ENCODE data around the gene PTPRN2. TPM values are rescaled to one million over a fixed set of nuclear protein-coding genes. Genes with fewer than 3 reads are reported as not detected.

The PTPRN2 gene
- polyA plus RNA-seq, 1 of the 3 experiments (the other 2 are of a cell fraction) = 4.0 TPM

DNA sequence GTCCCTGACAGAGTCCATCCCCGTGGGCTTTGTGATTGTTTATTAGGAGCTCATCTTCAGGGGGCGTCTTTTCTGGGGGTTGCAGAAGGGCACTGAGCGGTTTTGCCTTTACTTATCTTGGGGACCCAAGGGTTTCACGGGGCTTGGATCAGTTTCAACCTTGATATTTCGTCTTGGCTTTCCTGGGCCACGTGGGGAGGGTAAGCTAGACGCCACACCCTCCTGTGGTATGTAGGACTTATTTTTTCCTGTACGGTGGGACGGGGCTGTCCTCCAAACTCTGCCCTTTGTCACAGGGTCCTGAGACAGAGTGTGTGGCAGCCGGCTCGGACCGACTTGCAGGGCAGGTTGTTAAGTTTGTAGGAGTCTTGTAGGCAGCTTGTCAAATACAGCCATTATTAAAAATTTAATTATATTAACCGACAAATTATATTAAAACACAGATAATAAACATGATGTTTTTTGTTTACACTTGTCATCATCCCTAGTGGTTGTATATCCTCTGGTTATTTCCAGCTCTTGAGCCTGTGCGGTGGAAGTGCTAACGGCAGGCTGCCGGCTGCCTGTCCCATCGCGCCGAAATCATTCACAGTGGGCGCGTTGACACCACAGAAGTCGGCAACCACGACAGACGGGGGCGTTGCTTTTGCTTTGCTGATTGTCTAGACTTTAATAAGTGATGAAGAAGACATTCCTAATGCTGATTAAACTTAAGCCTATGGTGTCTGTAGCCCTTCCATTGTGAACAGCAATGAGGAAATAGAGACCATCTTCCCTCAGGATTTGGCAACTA is 1057.7 kb downstream of the PTPRN2 start:
- no peaks in the 10 kb centered on the region for H4K20me1 ChIP-seq (ENCODE audit: insufficient read depth)
- no peaks in the 10 kb centered on the region for H3F3A ChIP-seq (replicated peaks; ENCODE audit: insufficient read depth)
- H3K79me2 ChIP-seq (ENCODE audit: insufficient read depth) = no peaks in the 10 kb centered on the region
- H3K4me2 ChIP-seq = no peak overlapping the region
- 55% methylated on average over 25 of the region's 25 CpGs for WGBS (ENCODE audit: low lambda C conversion rate)
- H3K36me3 ChIP-seq (replicated peaks in 1 of 2; ENCODE audit: control insufficient read depth in 1 of 2, insufficient read depth in 2 of 2, low read length in 1 of 2) = no peaks in the 10 kb centered on the region
- H2AFZ ChIP-seq (ENCODE audit: low read depth) = no peak overlapping the region
- ChIA-PET CTCF (interaction anchor here (1.2 to 1.5 kb wide), 3 partner anchors 8 to 97 kb away, joined by 3 read pairs; no protein-coding TSS in a partner anchor), POLR2A (no interaction called here)
- peaks cover 6% of the 10 kb centered on the region; the same call in 1 of the 2 replicates for H3K9me3 ChIP-seq
- H3K27ac ChIP-seq (ENCODE audit: low read depth in 2 of 2, low read length in 1 of 2) = no peak overlapping the region
- H3K27me3 ChIP-seq (ENCODE audit: insufficient read depth) = no peaks in the 10 kb centered on the region
- no peak for DNase-seq
- no peak for TF ChIP-seq YY1 (IDR thresholded peaks at IDR 0.05; ENCODE audit: low read depth)
- TF ChIP-seq, protein P1, sequence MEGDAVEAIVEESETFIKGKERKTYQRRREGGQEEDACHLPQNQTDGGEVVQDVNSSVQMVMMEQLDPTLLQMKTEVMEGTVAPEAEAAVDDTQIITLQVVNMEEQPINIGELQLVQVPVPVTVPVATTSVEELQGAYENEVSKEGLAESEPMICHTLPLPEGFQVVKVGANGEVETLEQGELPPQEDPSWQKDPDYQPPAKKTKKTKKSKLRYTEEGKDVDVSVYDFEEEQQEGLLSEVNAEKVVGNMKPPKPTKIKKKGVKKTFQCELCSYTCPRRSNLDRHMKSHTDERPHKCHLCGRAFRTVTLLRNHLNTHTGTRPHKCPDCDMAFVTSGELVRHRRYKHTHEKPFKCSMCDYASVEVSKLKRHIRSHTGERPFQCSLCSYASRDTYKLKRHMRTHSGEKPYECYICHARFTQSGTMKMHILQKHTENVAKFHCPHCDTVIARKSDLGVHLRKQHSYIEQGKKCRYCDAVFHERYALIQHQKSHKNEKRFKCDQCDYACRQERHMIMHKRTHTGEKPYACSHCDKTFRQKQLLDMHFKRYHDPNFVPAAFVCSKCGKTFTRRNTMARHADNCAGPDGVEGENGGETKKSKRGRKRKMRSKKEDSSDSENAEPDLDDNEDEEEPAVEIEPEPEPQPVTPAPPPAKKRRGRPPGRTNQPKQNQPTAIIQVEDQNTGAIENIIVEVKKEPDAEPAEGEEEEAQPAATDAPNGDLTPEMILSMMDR (IDR thresholded peaks at IDR 0.05) = no peak
- TF ChIP-seq TCF12 (IDR thresholded peaks at IDR 0.05) = no peak
- TF ChIP-seq, protein P2, sequence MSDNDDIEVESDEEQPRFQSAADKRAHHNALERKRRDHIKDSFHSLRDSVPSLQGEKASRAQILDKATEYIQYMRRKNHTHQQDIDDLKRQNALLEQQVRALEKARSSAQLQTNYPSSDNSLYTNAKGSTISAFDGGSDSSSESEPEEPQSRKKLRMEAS (IDR thresholded peaks at IDR 0.05; ENCODE audit: low read depth) = no peak
- TF ChIP-seq, protein P3, sequence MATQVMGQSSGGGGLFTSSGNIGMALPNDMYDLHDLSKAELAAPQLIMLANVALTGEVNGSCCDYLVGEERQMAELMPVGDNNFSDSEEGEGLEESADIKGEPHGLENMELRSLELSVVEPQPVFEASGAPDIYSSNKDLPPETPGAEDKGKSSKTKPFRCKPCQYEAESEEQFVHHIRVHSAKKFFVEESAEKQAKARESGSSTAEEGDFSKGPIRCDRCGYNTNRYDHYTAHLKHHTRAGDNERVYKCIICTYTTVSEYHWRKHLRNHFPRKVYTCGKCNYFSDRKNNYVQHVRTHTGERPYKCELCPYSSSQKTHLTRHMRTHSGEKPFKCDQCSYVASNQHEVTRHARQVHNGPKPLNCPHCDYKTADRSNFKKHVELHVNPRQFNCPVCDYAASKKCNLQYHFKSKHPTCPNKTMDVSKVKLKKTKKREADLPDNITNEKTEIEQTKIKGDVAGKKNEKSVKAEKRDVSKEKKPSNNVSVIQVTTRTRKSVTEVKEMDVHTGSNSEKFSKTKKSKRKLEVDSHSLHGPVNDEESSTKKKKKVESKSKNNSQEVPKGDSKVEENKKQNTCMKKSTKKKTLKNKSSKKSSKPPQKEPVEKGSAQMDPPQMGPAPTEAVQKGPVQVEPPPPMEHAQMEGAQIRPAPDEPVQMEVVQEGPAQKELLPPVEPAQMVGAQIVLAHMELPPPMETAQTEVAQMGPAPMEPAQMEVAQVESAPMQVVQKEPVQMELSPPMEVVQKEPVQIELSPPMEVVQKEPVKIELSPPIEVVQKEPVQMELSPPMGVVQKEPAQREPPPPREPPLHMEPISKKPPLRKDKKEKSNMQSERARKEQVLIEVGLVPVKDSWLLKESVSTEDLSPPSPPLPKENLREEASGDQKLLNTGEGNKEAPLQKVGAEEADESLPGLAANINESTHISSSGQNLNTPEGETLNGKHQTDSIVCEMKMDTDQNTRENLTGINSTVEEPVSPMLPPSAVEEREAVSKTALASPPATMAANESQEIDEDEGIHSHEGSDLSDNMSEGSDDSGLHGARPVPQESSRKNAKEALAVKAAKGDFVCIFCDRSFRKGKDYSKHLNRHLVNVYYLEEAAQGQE (IDR thresholded peaks at IDR 0.05; ENCODE audit: low read depth, low read length) = no peak
- no peak for TF ChIP-seq SIN3A (IDR thresholded peaks at IDR 0.05; ENCODE audit: borderline replicate concordance, low read depth, low read length)
- no peaks in the 10 kb centered on the region for H3K4me1 ChIP-seq (ENCODE audit: control insufficient read depth in 1 of 2, insufficient read depth in 2 of 2, low read depth in 1 of 2, low read length in 1 of 2)
- no peak overlapping the region for H3K9ac ChIP-seq
- no peaks in the 10 kb centered on the region for H3K9me2 ChIP-seq
- no peak overlapping the region for H3K4me3 ChIP-seq (ENCODE audit: low read depth in 2 of 2, low read length in 1 of 2)

DNA sequence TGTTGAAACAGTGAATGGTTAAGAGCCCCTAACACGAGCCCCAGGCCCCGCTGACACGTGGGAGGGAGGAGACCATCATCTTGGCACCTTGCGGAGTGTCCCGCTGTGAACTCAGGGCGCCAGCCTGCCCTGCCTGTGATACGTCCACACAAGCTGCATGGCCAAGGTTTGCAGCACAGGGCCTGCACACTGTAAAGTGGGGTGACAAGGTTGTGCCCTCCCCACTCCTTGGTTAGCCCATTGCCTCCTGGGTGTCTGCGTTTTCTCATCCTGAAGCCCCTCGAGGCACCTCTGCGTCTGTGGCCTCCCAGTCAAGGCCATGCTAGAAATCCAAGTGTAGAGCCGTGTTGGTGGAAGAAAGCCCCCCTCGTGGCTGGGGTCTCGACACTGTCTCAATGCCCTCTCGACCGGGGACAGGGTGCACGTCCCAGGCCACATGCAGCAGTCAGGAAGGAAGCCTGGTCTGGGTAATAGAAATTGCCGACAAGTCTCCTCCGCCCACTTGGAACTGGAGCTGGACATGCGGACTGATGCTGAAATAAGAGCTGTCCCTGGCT is 1058.8 kb downstream of the PTPRN2 start:
- H3K4me1 ChIP-seq (ENCODE audit: control insufficient read depth in 1 of 2, insufficient read depth in 2 of 2, low read depth in 1 of 2, low read length in 1 of 2) = no peaks in the 10 kb centered on the region
- no peak overlapping the region for H3K9ac ChIP-seq
- 44% methylated on average over 18 of the region's 19 CpGs for WGBS (ENCODE audit: low lambda C conversion rate)
- TF ChIP-seq FOSL2 (IDR thresholded peaks at IDR 0.05; ENCODE audit: borderline replicate concordance, low read depth) = no peak
- TF ChIP-seq, protein P2 (IDR thresholded peaks at IDR 0.05; ENCODE audit: low read depth) = no peak
- TF ChIP-seq, protein P4, sequence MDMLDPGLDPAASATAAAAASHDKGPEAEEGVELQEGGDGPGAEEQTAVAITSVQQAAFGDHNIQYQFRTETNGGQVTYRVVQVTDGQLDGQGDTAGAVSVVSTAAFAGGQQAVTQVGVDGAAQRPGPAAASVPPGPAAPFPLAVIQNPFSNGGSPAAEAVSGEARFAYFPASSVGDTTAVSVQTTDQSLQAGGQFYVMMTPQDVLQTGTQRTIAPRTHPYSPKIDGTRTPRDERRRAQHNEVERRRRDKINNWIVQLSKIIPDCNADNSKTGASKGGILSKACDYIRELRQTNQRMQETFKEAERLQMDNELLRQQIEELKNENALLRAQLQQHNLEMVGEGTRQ (IDR thresholded peaks at IDR 0.05; ENCODE audit: borderline replicate concordance, low read depth, low read length) = no peak
- TF ChIP-seq SMC3 (IDR thresholded peaks at IDR 0.05; ENCODE audit: low read depth, low read length) = no peak
- no peak for TF ChIP-seq TEAD4 (IDR thresholded peaks at IDR 0.05; ENCODE audit: borderline replicate concordance, insufficient read depth)
- H3K27me3 ChIP-seq (ENCODE audit: insufficient read depth) = no peaks in the 10 kb centered on the region
- no peaks in the 10 kb centered on the region for H3K36me3 ChIP-seq (replicated peaks in 1 of 2; ENCODE audit: control insufficient read depth in 1 of 2, insufficient read depth in 2 of 2, low read length in 1 of 2)
- H2AFZ ChIP-seq (ENCODE audit: low read depth) = no peak overlapping the region
- H3K27ac ChIP-seq (ENCODE audit: low read depth in 2 of 2, low read length in 1 of 2) = no peak overlapping the region
- H3K4me2 ChIP-seq = no peak overlapping the region
- no peak overlapping the region for H3K4me3 ChIP-seq (ENCODE audit: low read depth in 2 of 2, low read length in 1 of 2)
- POLR2A ChIA-PET = no interaction called here
- peaks cover 6% of the 10 kb centered on the region; the same call in 1 of the 2 replicates for H3K9me3 ChIP-seq
- no peaks in the 10 kb centered on the region for H3F3A ChIP-seq (replicated peaks; ENCODE audit: insufficient read depth)
- no peaks in the 10 kb centered on the region for H4K20me1 ChIP-seq (ENCODE audit: insufficient read depth)
- H3K9me2 ChIP-seq = no peaks in the 10 kb centered on the region
- CTCF ChIA-PET = interaction anchor here (1.2 kb wide), 1 partner anchor 96 kb away, joined by 3 read pairs; no protein-coding TSS in a partner anchor
- no peak for DNase-seq
- H3K79me2 ChIP-seq (ENCODE audit: insufficient read depth) = no peaks in the 10 kb centered on the region
